Measurements from ENCODE around the gene ZNF577.

The ZNF577 gene

DNA sequence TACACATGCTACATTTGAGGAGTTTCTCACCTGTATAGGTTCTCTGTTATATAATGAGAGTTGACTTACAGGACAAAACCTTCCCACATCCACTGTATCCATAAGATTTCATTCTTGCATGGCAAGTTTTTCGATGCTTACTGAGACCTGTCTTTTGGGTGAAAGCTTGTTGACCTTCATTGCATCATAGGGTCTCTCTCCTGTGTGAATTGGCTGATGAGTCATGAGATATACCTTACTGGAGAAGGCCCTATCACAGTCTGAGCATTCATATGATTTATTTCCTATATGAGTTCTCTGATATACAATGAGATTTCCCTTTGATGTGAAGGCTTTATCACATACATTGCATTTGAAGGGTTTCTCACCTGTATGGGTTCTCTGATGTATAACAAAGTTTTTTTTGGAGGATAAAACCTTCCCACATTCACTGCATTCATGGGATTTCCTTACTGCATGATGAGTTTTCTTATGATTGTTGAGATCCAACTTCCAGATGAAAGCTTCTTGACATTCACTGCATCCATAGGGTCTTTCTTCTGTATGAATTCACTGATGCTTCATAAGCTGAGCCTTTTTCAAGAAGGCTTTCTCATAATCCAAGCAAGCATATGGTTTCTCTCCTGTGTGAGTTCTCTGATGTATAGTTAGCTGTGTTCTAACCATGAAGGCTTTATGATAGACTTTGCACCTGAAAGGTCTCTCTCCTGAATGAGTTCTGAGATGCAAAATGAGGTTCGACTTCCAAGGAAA, 25.7 kb downstream of the ZNF577 start:
- no peak for DNase-seq (ENCODE audit: low spot score)

GRCh38 chr19:51837145-51837544, 50.6 kb downstream of the ZNF577 start:
- no peak for DNase-seq (ENCODE audit: low spot score)

DNA sequence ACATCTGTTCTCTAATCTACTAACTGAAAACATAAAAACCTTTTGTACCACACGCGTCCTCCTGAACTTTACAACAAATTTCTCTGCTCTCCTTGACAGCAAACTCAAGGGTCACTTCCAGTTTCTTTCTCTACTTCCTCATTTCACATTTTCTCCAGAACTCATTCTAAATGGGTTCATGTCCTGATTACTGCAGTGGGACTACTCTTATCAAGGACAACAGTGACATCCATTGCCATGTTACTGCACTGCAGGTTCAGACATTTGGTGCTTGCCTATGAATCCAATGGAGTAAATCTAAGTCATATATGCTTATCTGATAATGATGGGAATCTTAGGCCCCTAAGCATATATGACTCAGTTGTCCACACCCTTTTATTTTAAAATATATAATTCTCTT, 57.5 kb downstream of the ZNF577 start:
- no peak for DNase-seq (ENCODE audit: low spot score)

DNA sequence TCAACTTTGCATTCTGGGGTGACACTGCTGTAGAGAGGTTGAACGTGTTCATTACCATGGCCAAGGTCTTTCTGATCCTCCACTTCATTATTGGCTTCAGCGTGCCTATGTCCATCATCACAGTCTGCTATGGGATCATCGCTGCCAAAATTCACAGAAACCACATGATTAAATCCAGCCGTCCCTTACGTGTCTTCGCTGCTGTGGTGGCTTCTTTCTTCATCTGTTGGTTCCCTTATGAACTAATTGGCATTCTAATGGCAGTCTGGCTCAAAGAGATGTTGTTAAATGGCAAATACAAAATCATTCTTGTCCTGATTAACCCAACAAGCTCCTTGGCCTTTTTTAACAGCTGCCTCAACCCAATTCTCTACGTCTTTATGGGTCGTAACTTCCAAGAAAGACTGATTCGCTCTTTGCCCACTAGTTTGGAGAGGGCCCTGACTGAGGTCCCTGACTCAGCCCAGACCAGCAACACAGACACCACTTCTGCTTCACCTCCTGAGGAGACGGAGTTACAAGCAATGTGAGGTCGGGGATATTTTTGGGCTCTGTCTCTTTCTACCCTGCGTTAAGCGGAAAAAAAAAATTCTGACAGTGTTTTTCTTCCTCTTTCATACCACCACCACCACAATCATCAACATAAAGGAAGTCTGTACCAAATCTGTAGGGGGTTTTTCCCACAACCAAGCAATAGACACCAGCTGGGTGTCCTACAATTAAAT, 63.3 kb downstream of the ZNF577 start:
- DNase-seq (ENCODE audit: low spot score), result no peak

- no peak for DNase-seq (ENCODE audit: low spot score)
Measured at GRCh38 chr19:51822946-51823345, 64.8 kb downstream of the ZNF577 start.

- peak; percentile 39 for DNase-seq (ENCODE audit: low spot score)
Measured at GRCh38 chr19:51822325-51822724, 65.4 kb downstream of the ZNF577 start.

DNA sequence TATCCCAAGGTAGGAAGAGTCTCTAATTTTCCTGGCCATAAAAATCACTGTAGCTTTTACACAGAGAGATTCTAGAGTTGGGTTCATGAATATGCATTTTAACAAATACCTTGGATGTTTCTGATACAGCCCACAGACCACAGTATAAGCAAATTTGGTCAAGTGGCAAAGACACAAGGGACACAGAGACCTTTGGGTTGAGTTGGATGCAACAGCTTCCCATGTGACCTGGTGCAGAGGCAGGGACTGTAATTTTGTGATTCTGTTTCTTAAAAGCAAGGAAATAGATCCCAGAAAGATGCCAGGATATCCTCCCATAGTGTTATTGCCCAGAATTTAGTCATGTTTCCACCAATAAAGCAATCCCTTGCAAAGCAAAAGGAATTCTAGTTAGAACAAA, 65.8 kb downstream of the ZNF577 start:
- DNase-seq (ENCODE audit: low spot score), result no peak

DNA sequence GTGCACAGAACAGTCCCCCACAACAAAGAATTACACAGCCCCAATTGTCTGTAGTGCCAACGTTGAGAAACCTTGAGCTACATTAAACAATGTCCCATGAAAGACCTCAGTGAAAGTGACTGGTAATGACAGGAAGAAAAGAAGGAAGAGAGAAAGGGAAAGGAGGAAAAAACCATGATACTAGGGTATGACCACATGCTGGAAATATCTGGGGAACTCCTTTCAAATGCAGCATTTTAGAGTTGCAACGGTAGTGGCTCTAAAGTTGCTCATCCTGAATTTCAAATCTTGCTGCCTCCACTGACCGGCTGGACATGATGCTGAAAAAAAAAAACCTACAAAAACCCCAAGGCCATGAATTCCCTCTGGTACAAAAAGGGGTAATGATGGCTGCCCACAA, 66.3 kb downstream of the ZNF577 start:
- DNase-seq (ENCODE audit: low spot score), result no peak

Measured in AG20443 (cell line).